HTERT RPE-1 (cell line): Measurements from ENCODE around the gene BAIAP2L2.
"Not testable (repeated sequence)": the region's sequence is repeated elsewhere in the genome, so short reads cannot be mapped to it uniquely, and the experiment has no call there.

Source experiments
- in situ Hi-C: fragments of 300-500 bp; cut with MboI; formaldehyde crosslinking; loops from 4 replicates; pipeline ENCODE4 v1.14.3; 2020; ENCODE audit warnings: low sequenced_read_pairs

The BAIAP2L2 gene

GRCh38 chr22:38110008-38110862 lies at the start of gene BAIAP2L2:
BAIAP2L2 (minus strand) TSS chr22:38110684; CDS start chr22:38110525, 159 bp downstream.
- in situ Hi-C loops: no loop called here

- in situ Hi-C loops: no loop called here
Observed at GRCh38 chr22:38155703-38156102, 45.2 kb upstream of the BAIAP2L2 start.

- in situ Hi-C loops: not testable (repeated sequence)
Observed at GRCh38 chr22:38154563-38154915, 44.1 kb upstream of the BAIAP2L2 start.

- in situ Hi-C loops: no loop called here
Observed at GRCh38 chr22:38153821-38154562, 43.5 kb upstream of the BAIAP2L2 start.

GRCh38 chr22:38151126-38151500 lies 40.6 kb upstream of the BAIAP2L2 start:
- in situ Hi-C loops: no loop called here

GRCh38 chr22:38148245-38148644 lies 37.8 kb upstream of the BAIAP2L2 start:
- in situ Hi-C loops: no loop called here

- in situ Hi-C loops: not testable (repeated sequence)
Observed at GRCh38 chr22:38146166-38146565, 35.7 kb upstream of the BAIAP2L2 start.

GRCh38 chr22:38144025-38144405 lies 33.5 kb upstream of the BAIAP2L2 start:
- in situ Hi-C loops: no loop called here

- in situ Hi-C loops: no loop called here
Observed at GRCh38 chr22:38142606-38143005, 32.1 kb upstream of the BAIAP2L2 start.

- in situ Hi-C loops: no loop called here
Observed at GRCh38 chr22:38141217-38141973, 30.9 kb upstream of the BAIAP2L2 start.

- in situ Hi-C loops: no loop called here
Observed at GRCh38 chr22:38139901-38140300, 29.4 kb upstream of the BAIAP2L2 start.

GRCh38 chr22:38138961-38139360 lies 28.5 kb upstream of the BAIAP2L2 start:
- in situ Hi-C loops: no loop called here

GRCh38 chr22:38137876-38138687 lies 27.6 kb upstream of the BAIAP2L2 start:
- in situ Hi-C loops: no loop called here

- in situ Hi-C loops: no loop called here
Observed at GRCh38 chr22:38136607-38137006, 26.1 kb upstream of the BAIAP2L2 start.

- in situ Hi-C loops: no loop called here
Observed at GRCh38 chr22:38135133-38135706, 24.7 kb upstream of the BAIAP2L2 start.

- in situ Hi-C loops: no loop called here
Observed at GRCh38 chr22:38133331-38133730, 22.8 kb upstream of the BAIAP2L2 start.

- in situ Hi-C loops: no loop called here
Observed at GRCh38 chr22:38132794-38133193, 22.3 kb upstream of the BAIAP2L2 start.

GRCh38 chr22:38132136-38132535 lies 21.7 kb upstream of the BAIAP2L2 start:
- in situ Hi-C loops: no loop called here

- in situ Hi-C loops: no loop called here
Observed at GRCh38 chr22:38131399-38131798, 20.9 kb upstream of the BAIAP2L2 start.

- in situ Hi-C loops: no loop called here
Observed at GRCh38 chr22:38129856-38130255, 19.4 kb upstream of the BAIAP2L2 start.
